HEK293T (cell line): ENCODE measurements around the gene SYNGR1.

ENCODE experiments used
- CTCF ChIA-PET: fragments of 350-600 bp; formaldehyde crosslinking; extraction: SDS; loops from one replicate; lab custom pipeline; 2021; ENCODE audit warnings: antibody characterized with exemption, inconsistent platforms; lab: Yijun Ruan, JAX
- POLR2A ChIA-PET: fragments of 350-600 bp; formaldehyde crosslinking; extraction: SDS; loops from one replicate; lab custom pipeline; 2020; ENCODE audit warnings: antibody characterized with exemption, inconsistent platforms; lab: Yijun Ruan, JAX
- DNase-seq: peaks from one replicate; pipeline ENCODE4 v3.0.0; 2012; ENCODE audit warnings: mixed read lengths; ENCODE audit errors: extremely low spot score
- ARNT ChIP-seq: fragments of 450-650 bp; IDR thresholded peaks from 2 replicates; pipeline ENCODE4 v1.6.1; 2017; ENCODE audit warnings: mild to moderate bottlenecking
- BHLHE40 ChIP-seq: fragments of 450-650 bp; IDR thresholded peaks from 2 replicates; pipeline ENCODE4 v1.6.1; 2016; ENCODE audit warnings: mild to moderate bottlenecking, moderate library complexity, borderline replicate concordance
- CTBP1 ChIP-seq: fragments of 450-650 bp; IDR thresholded peaks from 2 replicates; pipeline ENCODE4 v1.6.1; 2016; ENCODE audit warnings: borderline replicate concordance
- ELF4 ChIP-seq: fragments of 450-650 bp; IDR thresholded peaks from 2 replicates; pipeline ENCODE4 v1.6.1; 2017; ENCODE audit warnings: antibody characterized with exemption
- FOXA1 ChIP-seq: fragments of 450-650 bp; IDR thresholded peaks from 2 replicates; pipeline ENCODE4 v1.6.1; 2016; ENCODE audit warnings: mild to moderate bottlenecking
- FOXK2 ChIP-seq: fragments of 450-650 bp; IDR thresholded peaks from 2 replicates; pipeline ENCODE4 v1.6.1; 2016; ENCODE audit warnings: mild to moderate bottlenecking
- FOXM1 ChIP-seq: fragments of 450-650 bp; IDR thresholded peaks from 2 replicates; pipeline ENCODE4 v1.6.1; 2017; ENCODE audit warnings: mild to moderate bottlenecking, borderline replicate concordance
- HDGF ChIP-seq: fragments of 450-650 bp; IDR thresholded peaks from 2 replicates; pipeline ENCODE4 v1.6.1; 2017; ENCODE audit warnings: antibody characterized with exemption, borderline replicate concordance
- L3MBTL2 ChIP-seq: fragments of 450-650 bp; conservative IDR thresholded peaks from 2 replicates; pipeline ENCODE4 v1.6.1; 2016; ENCODE audit warnings: mild to moderate bottlenecking
- LEF1 ChIP-seq: fragments of 450-650 bp; IDR thresholded peaks from 2 replicates; pipeline ENCODE4 v1.6.1; 2017; ENCODE audit warnings: mild to moderate bottlenecking, borderline replicate concordance
- NFRKB ChIP-seq: fragments of 450-650 bp; IDR thresholded peaks from 2 replicates; pipeline ENCODE4 v1.6.1; 2016; ENCODE audit warnings: mild to moderate bottlenecking, moderate library complexity
- PKNOX1 ChIP-seq: fragments of 450-650 bp; IDR thresholded peaks from 2 replicates; pipeline ENCODE4 v1.6.1; 2016
- SP1 ChIP-seq: fragments of 450-650 bp; IDR thresholded peaks from 2 replicates; pipeline ENCODE4 v1.6.1; 2017
- SUZ12 ChIP-seq: fragments of 450-650 bp; IDR thresholded peaks from 2 replicates; pipeline ENCODE4 v1.6.1; 2016; ENCODE audit warnings: mild to moderate bottlenecking
- TARDBP ChIP-seq: fragments of 450-650 bp; IDR thresholded peaks from 2 replicates; pipeline ENCODE4 v1.6.1; 2016
- ZNF384 ChIP-seq: fragments of 450-650 bp; IDR thresholded peaks from 2 replicates; pipeline ENCODE4 v1.6.1; 2016

The SYNGR1 gene

GRCh38 chr22:39303892-39304671 lies 45.7 kb upstream of the SYNGR1 start:
- no peak for TF ChIP-seq CTBP1
- no peak for TF ChIP-seq NFRKB
- no peak for TF ChIP-seq HDGF
- TF ChIP-seq ELF4 = no peak
- no peak for TF ChIP-seq SP1
- no peak for TF ChIP-seq FOXA1
- no peak for TF ChIP-seq FOXK2
- no peak for TF ChIP-seq LEF1
- no peak for TF ChIP-seq BHLHE40
- TF ChIP-seq FOXM1 = no peak
- ChIA-PET POLR2A (interaction anchor here (1.0 to 1.8 kb wide), 2 partner anchors 10 to 15 kb away, joined by 3 to 13 read pairs; partner anchors contain the start of gene RPL3), CTCF (no interaction called here)
- no peak for DNase-seq

GRCh38 chr22:39306456-39307361 lies 43.1 kb upstream of the SYNGR1 start:
- ChIA-PET POLR2A (interaction anchor here (1.9 kb wide), 2 partner anchors 9 to 13 kb away, joined by 10 to 20 read pairs; partner anchors contain the start of gene RPL3), CTCF (interaction anchor here (0.7 to 1.5 kb wide), 5 partner anchors 11 to 185 kb away, joined by 3 to 4 read pairs (median 3); no protein-coding TSS in a partner anchor)
- no peak for DNase-seq
- TF ChIP-seq ELF4 = no peak
- no peak for TF ChIP-seq FOXK2
- TF ChIP-seq FOXA1 = no peak
- TF ChIP-seq CTBP1 = no peak
- no peak for TF ChIP-seq ARNT
- peak; percentile 92 for TF ChIP-seq PKNOX1
- TF ChIP-seq ZNF384 = no peak

GRCh38 chr22:39308614-39309363 lies 41.0 kb upstream of the SYNGR1 start:
- DNase-seq = no peak
- TF ChIP-seq BHLHE40 (no peak), CTBP1 (no peak), SP1 (no peak), TARDBP (no peak), PKNOX1 (peak; percentile 44; the same call in 1 of the 2 replicates), ARNT (peak; percentile 69), FOXK2 (no peak), L3MBTL2 (no peak), FOXM1 (no peak)
- CTCF ChIA-PET = interaction anchor here (0.9 to 1.6 kb wide), 3 partner anchors 15 to 139 kb away, joined by 3 to 5 read pairs (median 4); no protein-coding TSS in a partner anchor
- POLR2A ChIA-PET = interaction anchor here (1.3 to 1.4 kb wide), 2 partner anchors 9 to 11 kb away, joined by 11 to 14 read pairs; partner anchors contain the start of gene RPL3

- CTCF ChIA-PET = interaction anchor here (0.9 to 1.6 kb wide), 4 partner anchors 15 to 139 kb away, joined by 3 to 5 read pairs (median 4); no protein-coding TSS in a partner anchor
- POLR2A ChIA-PET = interaction anchor here (1.3 to 1.4 kb wide), 2 partner anchors 9 to 11 kb away, joined by 11 to 14 read pairs; partner anchors contain the start of gene RPL3
- no peak for DNase-seq
- no peak for TF ChIP-seq FOXM1
- no peak for TF ChIP-seq TARDBP
- no peak for TF ChIP-seq FOXK2
- no peak for TF ChIP-seq BHLHE40
- no peak for TF ChIP-seq L3MBTL2
- no peak for TF ChIP-seq FOXA1
Observed at GRCh38 chr22:39309364-39309861, 40.4 kb upstream of the SYNGR1 start.

- TF ChIP-seq TARDBP (no peak), SUZ12 (no peak), FOXA1 (no peak), NFRKB (no peak), CTBP1 (no peak), ZNF384 (no peak), SP1 (no peak), BHLHE40 (no peak), LEF1 (no peak), HDGF (no peak), ELF4 (no peak), PKNOX1 (no peak), L3MBTL2 (no peak), FOXK2 (no peak), ARNT (no peak), FOXM1 (no peak)
- ChIA-PET CTCF (interaction anchor here (0.8 to 1.6 kb wide), 9 partner anchors 16 to 225 kb away, joined by 3 to 17 read pairs (median 4); no protein-coding TSS in a partner anchor), POLR2A (interaction anchor here (1.0 to 2.4 kb wide), 6 partner anchors 8 to 213 kb away, joined by 4 to 35 read pairs (median 12); partner anchors contain the start of gene RPL3)
- DNase-seq = no peak
Observed at GRCh38 chr22:39309881-39310714, 39.7 kb upstream of the SYNGR1 start.
